ENCODE data around the gene CCER1. TPM values are rescaled to one million over a fixed set of nuclear protein-coding genes. Genes with fewer than 3 reads are reported as not detected.

Gene CCER1
- total and polyA plus RNA-seq, 5 donors: not detected

Other genes starting within 250 kb of the CCER1 start
- not detected for gene EPYC, start 49.8 kb upstream of the CCER1 start, total RNA-seq
- gene EPYC, start 49.8 kb upstream of the CCER1 start, polyA plus RNA-seq: 0.09 TPM
- gene KERA, start 102.8 kb upstream of the CCER1 start, total RNA-seq: not detected
- gene KERA, start 102.8 kb upstream of the CCER1 start, polyA plus RNA-seq: 0.02 TPM
- 100 to 1,000 TPM; 163 to 269 (median 257) TPM for gene LUM, start 156.3 kb upstream of the CCER1 start, total RNA-seq
- 205 TPM for gene LUM, start 156.3 kb upstream of the CCER1 start, polyA plus RNA-seq
- gene DCN, start 227.6 kb upstream of the CCER1 start, total RNA-seq: 1,000 to 10,000 TPM; 1,110 to 1,790 (median 1,514) TPM
- gene DCN, start 227.6 kb upstream of the CCER1 start, polyA plus RNA-seq: 764 TPM

Data from right cardiac atrium (tissue), 5 donors.